Raji (cell line): Measurements from ENCODE around the gene SPG7.

Source experiments
- POLR2A ChIP-seq: IDR thresholded peaks from 2 replicates; pipeline ENCODE4 v1.6.1; 2011; ENCODE audit warnings: low read depth, low read length, control low read depth; ENCODE audit not compliant: insufficient read depth

The SPG7 gene

GRCh38 chr16:89561884-89562599 lies 53.8 kb downstream of the SPG7 start:
- TF ChIP-seq POLR2A = no peak

GRCh38 chr16:89562939-89563338 lies 54.7 kb downstream of the SPG7 start:
- TF ChIP-seq POLR2A = no peak

GRCh38 chr16:89563639-89564392 lies 55.6 kb downstream of the SPG7 start:
- no peak for TF ChIP-seq POLR2A

- TF ChIP-seq POLR2A = peak; percentile 6; the same call in 1 of the 2 replicates
Measured at GRCh38 chr16:89564476-89565255, 56.5 kb downstream of the SPG7 start.

- TF ChIP-seq POLR2A = peak; percentile 30; the same call in 1 of the 2 replicates
Measured at GRCh38 chr16:89565256-89565505, 57.0 kb downstream of the SPG7 start.

- TF ChIP-seq POLR2A = 0 out of 2 replicates have a peak, but pooled peaks have one; percentile 23
Measured at GRCh38 chr16:89565506-89566372, 57.5 kb downstream of the SPG7 start.

GRCh38 chr16:89567656-89568594 lies 59.7 kb downstream of the SPG7 start:
- peak; percentile 20; the same call in 1 of the 2 replicates for TF ChIP-seq POLR2A

- TF ChIP-seq POLR2A = no peak
Measured at GRCh38 chr16:89569506-89570341, 61.5 kb downstream of the SPG7 start.

GRCh38 chr16:89570342-89570923 lies 62.2 kb downstream of the SPG7 start:
- no peak for TF ChIP-seq POLR2A

GRCh38 chr16:89571636-89572035 lies 63.4 kb downstream of the SPG7 start:
- TF ChIP-seq POLR2A = no peak

- TF ChIP-seq POLR2A = no peak
Measured at GRCh38 chr16:89572073-89572484, 63.9 kb downstream of the SPG7 start.

GRCh38 chr16:89572485-89573205 lies 64.4 kb downstream of the SPG7 start:
- TF ChIP-seq POLR2A = no peak
